CD4-positive, alpha-beta T cell (primary cell): ENCODE results near the gene MPG. TPM values are rescaled to one million over a fixed set of nuclear protein-coding genes. Genes with fewer than 3 reads are reported as not detected.
"Not testable (repeated sequence)": the region's sequence is repeated elsewhere in the genome, so short reads cannot be mapped to it uniquely, and the experiment has no call there.

Experiments used
- ATAC-seq: fragments of 200-7000 bp; cut with Tn5 transposase; one replicate; pipeline ENCODE4 v1.10.0; 2022; ENCODE audit warnings: mild to moderate bottlenecking; ENCODE audit not compliant: poor library complexity
- CTCF ChIA-PET: fragments of 350-600 bp; sonication (Branson Sonifier 250); formaldehyde crosslinking; loops from one replicate; lab custom pipeline; 2021; ENCODE audit warnings: antibody characterized with exemption, inconsistent platforms; lab: Charles Lee
- POLR2A ChIA-PET: fragments of 350-600 bp; sonication (Branson Sonifier 250); formaldehyde crosslinking; loops from one replicate; lab custom pipeline; 2021; ENCODE audit warnings: antibody characterized with exemption, inconsistent platforms; lab: Charles Lee
- DNase-seq, 14 experiments: peaks; one replicate each; pipeline ENCODE4 v3.0.0-alpha.2; 2013 to 2020; ENCODE audit warnings: mixed read lengths in 2 of 14
- H3K27ac ChIP-seq, 2 donors: one replicate each; pipeline versions ENCODE4 v1.5.1 to v1.7.0; 2013; ENCODE audit warnings: low read length in 2 of 2, low read depth in 1 of 2, mild to moderate bottlenecking in 1 of 2
- H3K27me3 ChIP-seq, 2 experiments: 1 replicate in 1 of 2; 2 replicates in 1 of 2; pipeline versions ENCODE4 v1.6.1 to v1.7.0; 2013; ENCODE audit warnings: low read length in 2 of 2, control low read depth in 1 of 2, mild to moderate bottlenecking in 1 of 2, moderate library complexity in 1 of 2; ENCODE audit not compliant: insufficient read depth in 2 of 2, control insufficient read depth in 1 of 2
- H3K36me3 ChIP-seq: one replicate; pipeline ENCODE4 v1.6.1; 2013; ENCODE audit warnings: low read length, control low read depth; ENCODE audit not compliant: insufficient read depth
- H3K4me1 ChIP-seq: one replicate; pipeline ENCODE4 v1.6.1; 2013; ENCODE audit warnings: low read length, control low read depth; ENCODE audit not compliant: insufficient read depth
- H3K4me3 ChIP-seq: one replicate; pipeline ENCODE4 v1.5.1; 2013; ENCODE audit warnings: mild to moderate bottlenecking, low read length, moderate library complexity
- H3K9me3 ChIP-seq, 2 experiments: 1 replicate in 1 of 2; 2 replicates in 1 of 2; pipeline versions ENCODE4 v1.6.1 to v1.7.0; 2013; ENCODE audit warnings: low read length in 2 of 2, mild to moderate bottlenecking in 2 of 2, control low read depth in 1 of 2, moderate library complexity in 1 of 2; ENCODE audit not compliant: control insufficient read depth in 1 of 2, insufficient read depth in 1 of 2
- H3K27ac Mint-ChIP-seq: one replicate; pipeline ENCODE4 v1.8.0; 2020; ENCODE audit warnings: mixed read lengths
- H3K27me3 Mint-ChIP-seq: one replicate; pipeline ENCODE4 v1.8.0; 2021; ENCODE audit warnings: mixed read lengths
- H3K36me3 Mint-ChIP-seq: one replicate; pipeline ENCODE4 v1.8.0; 2021; ENCODE audit warnings: low read depth, mixed read lengths
- H3K4me1 Mint-ChIP-seq: one replicate; pipeline ENCODE4 v1.8.0; 2021; ENCODE audit warnings: low read depth, mixed read lengths
- H3K4me3 Mint-ChIP-seq: one replicate; pipeline ENCODE4 v1.8.0; 2020; ENCODE audit warnings: mild to moderate bottlenecking, mixed read lengths
- H3K9me3 Mint-ChIP-seq: one replicate; pipeline ENCODE4 v1.8.0; 2020; ENCODE audit warnings: mixed read lengths
- intact Hi-C, 2 experiments: fragments of 100-400 bp; cut with DNase I in 1 of 2; cut with micrococcal nuclease in 1 of 2; formaldehyde crosslinking; loops; one replicate each; pipeline versions ENCODE4 v1.15.1 to v1.9.0; 2023 to 2025; cut with DNase I, micrococcal nuclease
- total RNA-seq, 174 experiments: library from RNA in 2 of 174; stranded (reverse) in 2 of 174; gene quantifications; one replicate each; pipeline ENCODE4 v1.2.3 and lab custom pipeline; 2021 to 2026
- TF ChIP-seq, protein P1 (sequence below): fragments of 200-600 bp; IDR thresholded peaks from one replicate; pipeline ENCODE4 v1.8.0; 2022; ENCODE audit warnings: antibody characterized with exemption, mild to moderate bottlenecking

The MPG gene
- total RNA-seq, 2 experiments from 2014 or later: 14.1 to 17.1 TPM

DNA sequence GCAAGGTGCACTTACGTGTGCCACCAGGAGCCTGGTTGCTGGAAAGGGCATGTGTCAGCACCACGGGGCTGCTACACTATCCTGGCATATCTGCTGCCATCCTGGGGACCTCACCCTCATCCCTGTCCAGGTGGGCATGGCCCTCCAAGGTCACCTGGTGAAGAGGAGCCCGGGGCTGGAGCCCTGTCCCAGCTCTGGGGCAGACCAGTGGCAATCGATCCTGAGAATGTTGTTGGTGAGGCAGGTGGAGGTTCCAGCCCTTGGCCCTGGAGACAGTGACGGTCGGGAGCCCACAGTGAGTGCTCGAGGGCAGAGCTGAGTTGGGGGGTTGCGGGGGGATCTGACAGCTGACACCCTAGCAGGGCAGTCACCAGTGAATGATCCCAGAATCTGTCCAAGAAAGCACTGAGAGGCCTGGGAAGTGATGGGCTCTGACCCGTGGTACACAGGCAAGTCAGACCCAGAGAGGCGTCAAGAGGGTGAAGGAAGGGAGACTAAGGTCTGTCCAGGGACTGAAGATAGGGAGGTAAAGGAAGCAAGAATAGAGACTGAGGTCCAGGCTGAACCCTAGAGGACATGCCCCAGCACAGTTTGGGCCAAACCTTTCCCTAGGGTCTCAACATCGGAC, 42.2 kb upstream of the MPG start:
- ChIA-PET POLR2A (no interaction called here), CTCF (no interaction called here)
- Histone ChIP-seq H3K27ac (no peak overlapping the region), H3K4me1 (peaks cover 20% of the 10 kb centered on the region), H3K4me3 (no peak overlapping the region), H3K9me3 (no peaks in the 10 kb centered on the region), H3K36me3 (no peaks in the 10 kb centered on the region), H3K27me3 (no peaks in the 10 kb centered on the region)
- Mint-ChIP-seq H3K4me1 (peaks cover 25% of the 10 kb centered on the region), H3K4me3 (no peak overlapping the region), H3K9me3 (no peaks in the 10 kb centered on the region), H3K36me3 (no peaks in the 10 kb centered on the region), H3K27ac (no peak overlapping the region), H3K27me3 (no peaks in the 10 kb centered on the region)
- TF ChIP-seq, protein P1, sequence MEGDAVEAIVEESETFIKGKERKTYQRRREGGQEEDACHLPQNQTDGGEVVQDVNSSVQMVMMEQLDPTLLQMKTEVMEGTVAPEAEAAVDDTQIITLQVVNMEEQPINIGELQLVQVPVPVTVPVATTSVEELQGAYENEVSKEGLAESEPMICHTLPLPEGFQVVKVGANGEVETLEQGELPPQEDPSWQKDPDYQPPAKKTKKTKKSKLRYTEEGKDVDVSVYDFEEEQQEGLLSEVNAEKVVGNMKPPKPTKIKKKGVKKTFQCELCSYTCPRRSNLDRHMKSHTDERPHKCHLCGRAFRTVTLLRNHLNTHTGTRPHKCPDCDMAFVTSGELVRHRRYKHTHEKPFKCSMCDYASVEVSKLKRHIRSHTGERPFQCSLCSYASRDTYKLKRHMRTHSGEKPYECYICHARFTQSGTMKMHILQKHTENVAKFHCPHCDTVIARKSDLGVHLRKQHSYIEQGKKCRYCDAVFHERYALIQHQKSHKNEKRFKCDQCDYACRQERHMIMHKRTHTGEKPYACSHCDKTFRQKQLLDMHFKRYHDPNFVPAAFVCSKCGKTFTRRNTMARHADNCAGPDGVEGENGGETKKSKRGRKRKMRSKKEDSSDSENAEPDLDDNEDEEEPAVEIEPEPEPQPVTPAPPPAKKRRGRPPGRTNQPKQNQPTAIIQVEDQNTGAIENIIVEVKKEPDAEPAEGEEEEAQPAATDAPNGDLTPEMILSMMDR: no peak
- ATAC-seq: no peak
- intact Hi-C loops: no loop called here
- DNase-seq: no peak

DNA sequence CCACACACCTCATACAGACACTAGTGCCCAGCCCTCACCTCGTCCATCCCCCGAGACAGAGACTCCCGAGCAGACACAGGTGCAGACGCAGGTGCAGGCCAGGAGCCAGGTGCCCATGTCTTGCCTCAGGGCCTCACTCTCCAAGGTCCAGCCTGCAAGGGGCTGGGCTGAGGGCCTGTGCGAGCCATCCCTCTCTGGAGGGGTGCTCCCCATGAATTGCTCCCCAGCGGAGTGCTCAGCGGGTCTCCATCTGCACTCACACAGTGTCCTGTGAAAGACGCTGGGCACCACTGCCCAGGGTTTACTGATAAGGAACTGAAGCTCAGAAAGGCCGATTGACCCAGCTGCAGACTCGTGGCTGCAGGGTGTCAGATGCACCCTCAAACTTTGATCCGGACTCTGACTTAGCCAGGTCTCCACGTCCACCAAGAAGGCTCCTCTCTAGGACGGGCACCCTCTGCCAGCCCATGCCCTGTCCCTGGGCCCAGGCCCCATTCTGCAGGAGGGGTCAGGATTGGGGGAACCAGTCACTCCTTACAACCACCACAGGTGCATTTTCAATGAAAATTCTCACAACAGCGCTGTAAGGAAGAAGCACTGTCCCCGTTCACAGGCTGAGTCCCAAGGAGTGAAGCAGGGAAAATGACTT, 41.6 kb upstream of the MPG start:
- Histone ChIP-seq H3K36me3 (no peaks in the 10 kb centered on the region), H3K4me1 (peaks cover 20% of the 10 kb centered on the region), H3K4me3 (no peak overlapping the region), H3K9me3 (no peaks in the 10 kb centered on the region), H3K27ac (no peak overlapping the region), H3K27me3 (no peaks in the 10 kb centered on the region)
- DNase-seq (no peak), ATAC-seq (no peak)
- no peaks in the 10 kb centered on the region for H3K27me3 Mint-ChIP-seq
- no peak overlapping the region for H3K4me3 Mint-ChIP-seq
- peaks cover 25% of the 10 kb centered on the region for H3K4me1 Mint-ChIP-seq
- TF ChIP-seq, protein P1: no peak
- ChIA-PET CTCF (no interaction called here), POLR2A (no interaction called here)
- no peak overlapping the region for H3K27ac Mint-ChIP-seq
- intact Hi-C loops: no loop called here
- H3K9me3 Mint-ChIP-seq: no peaks in the 10 kb centered on the region
- H3K36me3 Mint-ChIP-seq: peaks cover 6% of the 10 kb centered on the region

DNA sequence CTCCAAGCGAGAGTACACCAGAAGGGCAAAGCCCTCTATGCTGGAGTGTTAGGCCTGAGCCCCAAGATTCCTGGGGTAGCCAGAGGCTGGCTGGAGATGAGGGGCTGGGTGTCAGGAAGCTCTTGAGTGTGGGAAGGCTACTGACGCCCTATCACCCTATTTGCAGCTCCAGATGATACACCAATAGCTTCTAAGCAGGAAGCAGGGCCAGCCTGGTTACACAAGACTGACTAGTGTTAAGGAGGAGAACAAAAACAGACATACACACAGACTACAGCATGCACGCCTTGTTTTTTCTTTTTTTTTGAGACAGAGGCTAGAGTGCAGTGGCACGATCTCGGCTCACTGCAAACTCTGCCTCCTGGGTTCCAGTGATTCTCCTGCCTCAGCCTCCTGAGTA, 40.5 kb upstream of the MPG start:
- Mint-ChIP-seq H3K27me3 (no peaks in the 10 kb centered on the region), H3K4me3 (no peak overlapping the region), H3K9me3 (no peaks in the 10 kb centered on the region), H3K4me1 (peaks cover 34% of the 10 kb centered on the region), H3K27ac (no peak overlapping the region), H3K36me3 (peaks cover 16% of the 10 kb centered on the region)
- Histone ChIP-seq H3K27me3 (no peaks in the 10 kb centered on the region), H3K4me3 (no peak overlapping the region), H3K9me3 (no peaks in the 10 kb centered on the region), H3K4me1 (peaks cover 28% of the 10 kb centered on the region), H3K36me3 (peaks cover 3% of the 10 kb centered on the region), H3K27ac (no peak overlapping the region)
- ATAC-seq (no peak), DNase-seq (no peak)
- intact Hi-C loops: no loop called here
- TF ChIP-seq, protein P1: no peak
- ChIA-PET POLR2A (no interaction called here), CTCF (no interaction called here)

DNA sequence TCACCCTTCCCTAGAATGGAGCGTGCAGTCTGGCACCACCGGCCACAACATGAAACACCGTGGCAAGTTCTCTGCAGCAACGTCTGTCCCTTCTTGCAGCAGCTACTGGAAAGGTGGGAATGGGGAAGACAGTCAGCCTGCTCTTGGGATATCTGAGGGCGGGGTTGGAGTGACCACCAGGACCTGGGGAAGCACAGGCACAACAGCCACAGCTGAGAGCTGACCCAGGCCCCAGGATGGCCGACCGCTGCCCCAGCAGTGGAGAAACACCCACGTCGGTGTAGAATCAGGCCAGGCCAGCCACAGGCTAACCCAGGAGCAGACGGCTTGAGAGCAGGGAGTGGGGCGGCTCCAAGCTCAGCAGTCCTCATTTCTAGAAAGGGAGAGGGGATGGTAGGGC, 39.8 kb upstream of the MPG start:
- DNase-seq, H3K27ac ChIP-seq, H3K27ac Mint-ChIP-seq, H3K36me3 ChIP-seq, H3K27me3 ChIP-seq, intact Hi-C loops, H3K9me3 ChIP-seq, H3K27me3 Mint-ChIP-seq, ATAC-seq, H3K9me3 Mint-ChIP-seq, H3K4me3 ChIP-seq, H3K4me3 Mint-ChIP-seq: not testable (repeated sequence)
- CTCF ChIA-PET: interaction anchor here (2.5 kb wide), 1 partner anchor 27 kb away, joined by 8 read pairs; no protein-coding TSS in a partner anchor
- POLR2A ChIA-PET: interaction anchor here (1.4 kb wide), 1 partner anchor 15 kb away, joined by 6 read pairs; the partner anchor contains the start of genes POLR3K and SNRNP25
- peaks cover 33% of the 10 kb centered on the region for H3K4me1 ChIP-seq
- Mint-ChIP-seq H3K36me3 (peaks cover 23% of the 10 kb centered on the region), H3K4me1 (peaks cover 40% of the 10 kb centered on the region)
